Ishikawa (cell line): ENCODE measurements around the gene EFNA1.

Source experiments
- CEBPB ChIP-seq: IDR thresholded peaks from 2 replicates; pipeline ENCODE4 v1.6.1; 2012
- EGR1 ChIP-seq: IDR thresholded peaks from 2 replicates; pipeline ENCODE4 v1.6.1; 2012
- EP300 ChIP-seq: IDR thresholded peaks from 2 replicates; pipeline ENCODE4 v1.6.1; 2012; ENCODE audit warnings: borderline replicate concordance
- FOXM1 ChIP-seq: IDR thresholded peaks from 2 replicates; pipeline ENCODE4 v1.6.1; 2012; ENCODE audit warnings: low read depth, borderline replicate concordance
- NFIC ChIP-seq: IDR thresholded peaks from 2 replicates; pipeline ENCODE4 v1.6.1; 2012
- RAD21 ChIP-seq: IDR thresholded peaks from 2 replicates; pipeline ENCODE4 v1.6.1; 2012; ENCODE audit warnings: low read depth
- TAF1 ChIP-seq: IDR thresholded peaks from 2 replicates; pipeline ENCODE4 v1.6.1; 2012; ENCODE audit warnings: low read depth, mild to moderate bottlenecking
- TCF12 ChIP-seq: IDR thresholded peaks from 2 replicates; pipeline ENCODE4 v1.6.1; 2012; ENCODE audit warnings: low read depth
- YY1 ChIP-seq: IDR thresholded peaks from 2 replicates; pipeline ENCODE4 v1.6.1; 2012; ENCODE audit warnings: low read depth
- TF ChIP-seq, protein P1 (sequence below): IDR thresholded peaks from 2 replicates; pipeline ENCODE4 v1.6.1; 2012
- TF ChIP-seq, protein P2 (sequence below): IDR thresholded peaks from 2 replicates; pipeline ENCODE4 v1.6.1; 2012
- TF ChIP-seq, protein P3 (sequence below): IDR thresholded peaks from 2 replicates; pipeline ENCODE4 v1.6.1; 2012; ENCODE audit warnings: low read depth, mild to moderate bottlenecking

GRCh38 chr1:155134322-155134721, 6.6 kb downstream of the EFNA1 start:
- TF ChIP-seq FOXM1, result no peak
- no peak for TF ChIP-seq EGR1
- TF ChIP-seq NFIC, result no peak
- TF ChIP-seq RAD21, result no peak
- TF ChIP-seq, protein P1, sequence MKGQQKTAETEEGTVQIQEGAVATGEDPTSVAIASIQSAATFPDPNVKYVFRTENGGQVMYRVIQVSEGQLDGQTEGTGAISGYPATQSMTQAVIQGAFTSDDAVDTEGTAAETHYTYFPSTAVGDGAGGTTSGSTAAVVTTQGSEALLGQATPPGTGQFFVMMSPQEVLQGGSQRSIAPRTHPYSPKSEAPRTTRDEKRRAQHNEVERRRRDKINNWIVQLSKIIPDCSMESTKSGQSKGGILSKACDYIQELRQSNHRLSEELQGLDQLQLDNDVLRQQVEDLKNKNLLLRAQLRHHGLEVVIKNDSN, result no peak
- no peak for TF ChIP-seq TCF12
- TF ChIP-seq, protein P2, sequence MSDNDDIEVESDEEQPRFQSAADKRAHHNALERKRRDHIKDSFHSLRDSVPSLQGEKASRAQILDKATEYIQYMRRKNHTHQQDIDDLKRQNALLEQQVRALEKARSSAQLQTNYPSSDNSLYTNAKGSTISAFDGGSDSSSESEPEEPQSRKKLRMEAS, result no peak
- TF ChIP-seq EP300, result no peak
- TF ChIP-seq, protein P3, sequence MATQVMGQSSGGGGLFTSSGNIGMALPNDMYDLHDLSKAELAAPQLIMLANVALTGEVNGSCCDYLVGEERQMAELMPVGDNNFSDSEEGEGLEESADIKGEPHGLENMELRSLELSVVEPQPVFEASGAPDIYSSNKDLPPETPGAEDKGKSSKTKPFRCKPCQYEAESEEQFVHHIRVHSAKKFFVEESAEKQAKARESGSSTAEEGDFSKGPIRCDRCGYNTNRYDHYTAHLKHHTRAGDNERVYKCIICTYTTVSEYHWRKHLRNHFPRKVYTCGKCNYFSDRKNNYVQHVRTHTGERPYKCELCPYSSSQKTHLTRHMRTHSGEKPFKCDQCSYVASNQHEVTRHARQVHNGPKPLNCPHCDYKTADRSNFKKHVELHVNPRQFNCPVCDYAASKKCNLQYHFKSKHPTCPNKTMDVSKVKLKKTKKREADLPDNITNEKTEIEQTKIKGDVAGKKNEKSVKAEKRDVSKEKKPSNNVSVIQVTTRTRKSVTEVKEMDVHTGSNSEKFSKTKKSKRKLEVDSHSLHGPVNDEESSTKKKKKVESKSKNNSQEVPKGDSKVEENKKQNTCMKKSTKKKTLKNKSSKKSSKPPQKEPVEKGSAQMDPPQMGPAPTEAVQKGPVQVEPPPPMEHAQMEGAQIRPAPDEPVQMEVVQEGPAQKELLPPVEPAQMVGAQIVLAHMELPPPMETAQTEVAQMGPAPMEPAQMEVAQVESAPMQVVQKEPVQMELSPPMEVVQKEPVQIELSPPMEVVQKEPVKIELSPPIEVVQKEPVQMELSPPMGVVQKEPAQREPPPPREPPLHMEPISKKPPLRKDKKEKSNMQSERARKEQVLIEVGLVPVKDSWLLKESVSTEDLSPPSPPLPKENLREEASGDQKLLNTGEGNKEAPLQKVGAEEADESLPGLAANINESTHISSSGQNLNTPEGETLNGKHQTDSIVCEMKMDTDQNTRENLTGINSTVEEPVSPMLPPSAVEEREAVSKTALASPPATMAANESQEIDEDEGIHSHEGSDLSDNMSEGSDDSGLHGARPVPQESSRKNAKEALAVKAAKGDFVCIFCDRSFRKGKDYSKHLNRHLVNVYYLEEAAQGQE, result no peak
- no peak for TF ChIP-seq TAF1
- no peak for TF ChIP-seq YY1
- no peak for TF ChIP-seq CEBPB
